Hepatocyte (in vitro differentiated cells): ENCODE data around the gene RNF115.
"Not testable (repeated sequence)": the region's sequence is repeated elsewhere in the genome, so short reads cannot be mapped to it uniquely, and the experiment has no call there.

ENCODE experiments used
- CTCF ChIP-seq: fragments of 200-600 bp; sonication (generic); IDR thresholded peaks from 2 replicates; pipeline ENCODE4 v1.5.1; 2016; ENCODE audit warnings: antibody characterized with exemption, mild to moderate bottlenecking; ENCODE audit not compliant: poor library complexity
- EZH2 ChIP-seq: fragments of 200-600 bp; sonication (generic); IDR thresholded peaks from 2 replicates; pipeline ENCODE4 v1.6.1; 2016; ENCODE audit warnings: antibody characterized with exemption, mild to moderate bottlenecking, borderline replicate concordance
- EZH2phosphoT487 ChIP-seq: fragments of 200-600 bp; sonication (generic); IDR thresholded peaks from one replicate; pipeline ENCODE4 v1.6.1; 2018; ENCODE audit warnings: antibody characterized with exemption, mild to moderate bottlenecking, low read depth, moderate library complexity; ENCODE audit not compliant: unreplicated experiment, severe bottlenecking

GRCh38 chr1:145766926-145767325, 57.0 kb downstream of the RNF115 start:
- TF ChIP-seq CTCF, EZH2, EZH2phosphoT487: not testable (repeated sequence)
